AG09319 (cell line): ENCODE measurements around the gene SOX13.

ENCODE experiments used
- DNase-seq: peaks from one replicate; pipeline ENCODE4 v3.0.0-alpha.2; 2010; ENCODE audit warnings: low read depth; ENCODE audit errors: extremely low read depth
- CTCF ChIP-seq: IDR thresholded peaks from 2 replicates; pipeline ENCODE4 v1.5.1; 2011; ENCODE audit warnings: low read depth, mild to moderate bottlenecking, inconsistent platforms, low read length, moderate library complexity

Gene SOX13

DNA sequence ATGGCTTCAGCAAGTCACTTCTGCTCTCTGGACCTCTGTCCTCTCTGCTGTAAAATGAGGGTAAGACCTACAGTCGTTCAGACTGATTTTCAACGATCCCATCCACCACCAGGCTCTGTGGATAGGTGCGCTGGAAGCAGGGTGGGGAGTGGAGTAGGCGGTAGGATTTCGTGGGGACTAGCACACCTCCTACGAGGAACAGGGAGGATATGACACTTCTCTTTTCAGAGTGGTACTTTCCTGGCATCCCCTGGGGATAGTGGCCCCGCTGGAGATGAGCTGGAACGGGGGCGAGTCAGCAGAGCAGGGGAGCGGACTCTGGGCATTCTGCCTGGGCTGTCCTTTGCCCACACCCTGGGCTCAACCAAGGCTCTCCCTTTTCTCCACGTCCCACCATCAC is 61.2 kb downstream of the SOX13 start:
- TF ChIP-seq CTCF, result no peak
- no peak for DNase-seq

DNA sequence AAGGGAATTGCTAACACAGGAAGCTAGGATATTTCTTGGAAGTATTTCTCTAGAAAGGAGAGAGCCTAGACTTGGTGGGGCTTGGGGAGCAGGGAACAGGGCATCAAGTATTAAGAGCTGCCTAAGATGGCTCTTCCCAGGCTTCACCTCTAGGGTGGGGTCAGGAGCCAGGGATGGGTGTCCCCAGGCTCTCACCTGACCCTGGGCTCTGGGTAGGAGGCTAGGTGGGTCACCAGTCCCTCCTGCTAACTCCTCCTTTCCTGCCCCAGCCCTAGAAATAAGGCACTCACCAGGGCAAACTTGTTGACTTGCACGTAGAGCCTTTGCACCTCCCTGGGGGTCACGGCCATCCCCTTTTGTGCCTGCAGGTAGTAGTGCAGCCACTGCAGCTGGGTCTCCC is 63.9 kb downstream of the SOX13 start:
- DNase-seq, result no peak
- no peak for TF ChIP-seq CTCF

DNA sequence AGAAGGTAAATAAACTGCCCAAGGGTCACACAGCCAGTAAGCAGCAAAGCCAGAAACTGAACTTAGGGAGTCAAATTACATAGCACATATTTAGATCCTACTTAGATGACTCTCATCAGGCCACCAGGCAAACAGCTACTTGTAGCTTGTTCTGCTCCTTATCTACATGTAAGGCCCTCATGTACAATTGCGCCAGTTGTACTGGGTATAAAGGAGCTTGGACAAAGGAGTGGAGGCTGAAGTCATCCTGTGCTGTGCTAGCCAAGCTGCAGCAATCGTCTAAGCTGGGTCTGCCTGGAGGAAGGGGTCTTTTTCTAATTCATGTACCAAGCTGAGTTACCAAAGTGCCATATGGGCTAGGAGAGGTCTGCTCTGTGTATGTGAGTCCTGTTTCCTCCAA is 66.2 kb downstream of the SOX13 start:
- no peak for DNase-seq
- TF ChIP-seq CTCF, result no peak

DNA sequence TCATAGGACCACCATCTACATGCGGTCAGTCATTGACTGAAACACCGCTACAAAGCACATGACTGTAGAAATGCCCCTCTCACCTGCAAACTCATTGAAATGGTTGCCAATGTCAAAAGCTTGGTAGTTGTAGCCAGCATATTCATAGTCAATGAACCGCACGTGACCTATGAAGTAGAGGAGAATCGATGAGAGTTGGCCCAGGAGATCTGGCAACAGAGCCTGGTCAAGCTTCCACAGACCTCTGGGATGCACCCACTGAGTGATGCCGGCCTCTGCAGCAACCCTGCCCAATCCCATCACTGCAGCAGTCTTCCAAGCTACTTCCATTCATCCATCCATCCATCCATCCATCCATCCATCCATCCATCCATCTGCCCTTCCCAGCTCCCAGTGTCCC is 67.0 kb downstream of the SOX13 start:
- TF ChIP-seq CTCF, result no peak
- DNase-seq, result no peak

GRCh38 chr1:204141131-204141530 is 68.2 kb downstream of the SOX13 start:
- no peak for DNase-seq
- no peak for TF ChIP-seq CTCF

- no peak for DNase-seq
- no peak for TF ChIP-seq CTCF
Observed at GRCh38 chr1:204142032-204142974, 69.4 kb downstream of the SOX13 start.

GRCh38 chr1:204143276-204144041 is 70.5 kb downstream of the SOX13 start:
- TF ChIP-seq CTCF, result no peak
- no peak for DNase-seq
